ENCODE measurements around the gene TUBGCP3. TPM values are rescaled to one million over a fixed set of nuclear protein-coding genes. Genes with fewer than 3 reads are reported as not detected.

Gene TUBGCP3
- total RNA-seq, 1 donor from 2014 or later = 37.4 TPM

DNA sequence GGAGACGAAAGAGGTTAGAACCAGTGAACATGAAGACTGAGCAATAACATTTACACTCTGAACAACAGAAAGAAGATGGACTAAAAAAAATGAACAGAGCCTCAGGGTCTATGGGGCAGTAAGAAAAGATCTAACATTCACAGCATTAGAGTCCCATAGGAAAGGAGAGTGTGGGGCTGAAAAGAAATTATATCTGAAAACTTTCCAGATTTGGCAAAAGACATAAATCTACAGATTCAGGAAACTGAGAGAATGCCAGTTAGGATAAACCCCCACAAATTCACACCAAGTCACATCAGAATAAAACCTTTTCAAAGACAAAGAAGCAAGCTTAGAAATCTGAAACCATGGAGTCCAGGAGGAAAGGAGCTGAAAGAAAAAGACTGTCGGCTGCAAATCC, 20.3 kb upstream of the TUBGCP3 start:
- Mint-ChIP-seq H3K4me3 (no peak overlapping the region), H3K27me3 (ENCODE audit: low read depth) (peaks cover 26% of the 10 kb centered on the region), H3K27ac (no peak overlapping the region), H3K4me1 (peaks cover 17% of the 10 kb centered on the region), H3K36me3 (no peaks in the 10 kb centered on the region), H3K9me3 (no peaks in the 10 kb centered on the region)
- TF ChIP-seq, protein P1, sequence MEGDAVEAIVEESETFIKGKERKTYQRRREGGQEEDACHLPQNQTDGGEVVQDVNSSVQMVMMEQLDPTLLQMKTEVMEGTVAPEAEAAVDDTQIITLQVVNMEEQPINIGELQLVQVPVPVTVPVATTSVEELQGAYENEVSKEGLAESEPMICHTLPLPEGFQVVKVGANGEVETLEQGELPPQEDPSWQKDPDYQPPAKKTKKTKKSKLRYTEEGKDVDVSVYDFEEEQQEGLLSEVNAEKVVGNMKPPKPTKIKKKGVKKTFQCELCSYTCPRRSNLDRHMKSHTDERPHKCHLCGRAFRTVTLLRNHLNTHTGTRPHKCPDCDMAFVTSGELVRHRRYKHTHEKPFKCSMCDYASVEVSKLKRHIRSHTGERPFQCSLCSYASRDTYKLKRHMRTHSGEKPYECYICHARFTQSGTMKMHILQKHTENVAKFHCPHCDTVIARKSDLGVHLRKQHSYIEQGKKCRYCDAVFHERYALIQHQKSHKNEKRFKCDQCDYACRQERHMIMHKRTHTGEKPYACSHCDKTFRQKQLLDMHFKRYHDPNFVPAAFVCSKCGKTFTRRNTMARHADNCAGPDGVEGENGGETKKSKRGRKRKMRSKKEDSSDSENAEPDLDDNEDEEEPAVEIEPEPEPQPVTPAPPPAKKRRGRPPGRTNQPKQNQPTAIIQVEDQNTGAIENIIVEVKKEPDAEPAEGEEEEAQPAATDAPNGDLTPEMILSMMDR (IDR thresholded peaks at IDR 0.05; ENCODE audit: unreplicated experiment) = no peak
- DNase-seq (ENCODE audit: low spot score in 2 of 2, unreplicated experiment in 2 of 2) = no peak

DNA sequence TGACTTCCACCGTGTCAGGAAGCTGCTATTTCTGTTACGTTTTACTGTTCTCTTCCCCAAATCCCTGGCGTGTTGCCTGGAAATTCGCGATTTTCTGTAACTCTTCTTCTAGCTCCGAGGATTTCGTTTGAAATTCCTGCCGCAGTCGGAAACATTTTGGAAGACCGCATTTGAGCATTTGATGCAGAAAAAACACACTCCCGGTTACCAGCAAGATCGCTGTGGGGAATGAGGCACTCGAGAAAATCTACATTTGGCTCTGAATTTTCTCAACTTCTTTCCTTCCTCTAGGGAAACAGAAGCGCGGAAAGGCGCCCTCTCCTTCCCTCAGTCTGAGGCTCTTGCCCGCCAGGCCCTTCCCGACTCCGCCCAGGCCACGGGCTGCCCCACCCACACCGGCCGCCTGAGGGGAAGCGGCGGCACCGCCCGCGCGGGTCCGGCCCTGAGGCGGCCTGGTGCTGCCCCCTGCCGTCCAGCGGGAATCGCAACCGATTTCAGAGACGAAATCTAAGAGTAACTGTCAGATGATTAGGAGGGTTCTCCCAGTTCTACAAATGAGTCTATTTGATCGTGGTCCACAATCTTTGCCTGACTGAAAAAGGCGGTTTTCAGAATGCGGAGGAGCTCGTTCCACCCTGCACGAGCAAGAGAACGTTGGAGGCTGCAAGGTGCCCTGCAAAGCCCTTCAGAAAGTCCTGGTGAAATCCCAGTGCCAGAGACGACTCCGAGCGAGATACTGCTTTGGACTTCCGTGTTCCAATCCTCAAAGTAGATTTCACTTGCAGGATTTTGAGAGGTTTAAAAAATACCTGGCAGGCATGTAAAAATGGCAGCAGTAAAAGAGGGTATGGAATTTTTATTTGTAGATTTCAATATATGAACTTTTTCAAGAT, 18.4 kb upstream of the TUBGCP3 start:
- H3K27ac Mint-ChIP-seq = peak overlapping the region; percentile 82
- peaks cover 33% of the 10 kb centered on the region for H3K4me1 Mint-ChIP-seq
- H3K4me3 Mint-ChIP-seq = peak overlapping the region; percentile 70
- H3K36me3 Mint-ChIP-seq = no peaks in the 10 kb centered on the region
- TF ChIP-seq, protein P1 (IDR thresholded peaks at IDR 0.05; ENCODE audit: unreplicated experiment) = peak; percentile 86
- no peaks in the 10 kb centered on the region for H3K9me3 Mint-ChIP-seq
- DNase-seq (ENCODE audit: low spot score in 2 of 2, unreplicated experiment in 2 of 2) = peak; percentile 92 to 96
- H3K27me3 Mint-ChIP-seq (ENCODE audit: low read depth) = peaks cover 21% of the 10 kb centered on the region

DNA sequence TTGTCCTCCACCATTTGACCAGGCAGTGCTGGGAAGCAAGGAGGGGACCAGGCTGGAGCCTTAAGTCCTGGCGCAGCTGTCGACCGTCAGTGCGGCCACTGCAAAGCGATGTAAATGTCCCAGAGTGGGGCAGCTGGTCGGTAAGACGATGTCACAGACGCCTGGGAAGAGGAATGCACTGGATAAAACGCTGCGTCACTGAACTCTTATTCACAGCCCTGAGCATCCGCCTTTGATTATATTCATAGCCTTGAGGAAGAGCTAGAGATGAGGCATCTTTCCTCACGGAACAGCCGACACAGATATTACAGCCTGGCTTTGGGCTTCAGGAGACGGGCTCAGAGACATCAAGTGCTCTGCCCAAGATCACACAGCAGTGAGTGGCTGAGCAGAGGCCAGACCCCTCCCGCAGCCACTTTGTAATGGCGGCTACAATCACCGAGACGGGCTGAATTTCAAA, 17.6 kb upstream of the TUBGCP3 start:
- Mint-ChIP-seq H3K4me3 (peak overlapping the region; percentile 70), H3K36me3 (no peaks in the 10 kb centered on the region), H3K27ac (peak overlapping the region; percentile 82), H3K4me1 (peaks cover 33% of the 10 kb centered on the region), H3K9me3 (no peaks in the 10 kb centered on the region), H3K27me3 (ENCODE audit: low read depth) (peaks cover 17% of the 10 kb centered on the region)
- TF ChIP-seq, protein P1 (IDR thresholded peaks at IDR 0.05; ENCODE audit: unreplicated experiment) = no peak
- DNase-seq (ENCODE audit: low spot score in 2 of 2, unreplicated experiment in 2 of 2) = no peak

DNA sequence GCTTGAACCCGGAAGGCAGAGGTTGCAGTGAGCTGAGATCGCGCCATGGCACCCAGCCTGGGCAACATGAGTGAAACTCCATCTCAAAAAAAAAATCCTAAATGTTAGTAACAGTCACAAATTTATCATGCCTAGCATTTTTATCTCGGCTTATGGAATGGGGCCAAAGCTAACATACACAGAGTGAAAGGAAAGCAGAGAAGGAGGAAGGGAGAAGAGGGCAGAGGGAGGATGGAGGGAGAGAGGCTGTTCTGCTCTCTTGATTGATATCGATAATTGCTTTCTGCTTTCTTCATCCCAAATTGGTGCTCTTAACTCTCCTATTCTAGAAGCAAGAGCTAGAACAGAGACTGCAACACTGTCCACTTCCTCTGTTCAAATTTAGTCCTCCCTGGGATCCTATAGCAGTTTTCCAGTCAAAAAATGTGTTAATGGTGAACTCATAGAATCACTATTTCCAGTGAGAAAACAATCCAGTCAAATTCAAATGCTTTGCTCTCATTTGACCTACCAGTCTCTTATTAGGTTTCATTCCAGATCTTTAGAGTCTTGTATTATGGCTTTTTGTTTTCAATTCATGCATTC, 15.8 kb upstream of the TUBGCP3 start:
- Mint-ChIP-seq H3K4me1 (peaks cover 36% of the 10 kb centered on the region), H3K9me3 (no peaks in the 10 kb centered on the region), H3K36me3 (no peaks in the 10 kb centered on the region), H3K27ac (no peak overlapping the region), H3K27me3 (ENCODE audit: low read depth) (peaks cover 18% of the 10 kb centered on the region), H3K4me3 (no peak overlapping the region)
- DNase-seq (ENCODE audit: low spot score in 2 of 2, unreplicated experiment in 2 of 2) = no peak
- TF ChIP-seq, protein P1 (IDR thresholded peaks at IDR 0.05; ENCODE audit: unreplicated experiment) = no peak

DNA sequence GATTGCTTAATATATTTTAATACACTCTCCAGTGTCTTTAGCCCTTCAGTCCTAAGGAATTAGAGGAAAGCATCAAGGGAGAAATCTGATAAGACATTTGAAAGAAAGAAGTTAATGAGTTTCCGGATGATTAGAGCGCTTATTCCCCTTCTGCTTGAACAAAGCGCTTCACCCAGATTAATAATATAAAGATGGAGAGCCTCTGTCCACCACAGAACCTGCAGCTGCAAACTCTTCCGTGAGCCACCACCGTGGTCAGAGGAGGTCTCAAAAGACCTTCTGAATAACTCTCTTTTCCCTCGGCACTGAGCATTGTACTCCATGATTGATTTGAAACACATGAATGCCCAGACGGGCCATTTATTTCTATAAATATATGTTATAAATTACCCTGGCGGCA, 14.2 kb upstream of the TUBGCP3 start:
- H3K9me3 Mint-ChIP-seq = no peaks in the 10 kb centered on the region
- H3K27me3 Mint-ChIP-seq (ENCODE audit: low read depth) = peaks cover 17% of the 10 kb centered on the region
- no peak for DNase-seq (ENCODE audit: low spot score in 2 of 2, unreplicated experiment in 2 of 2)
- TF ChIP-seq, protein P1 (IDR thresholded peaks at IDR 0.05; ENCODE audit: unreplicated experiment) = no peak
- no peaks in the 10 kb centered on the region for H3K36me3 Mint-ChIP-seq
- H3K4me3 Mint-ChIP-seq = no peak overlapping the region
- no peak overlapping the region for H3K27ac Mint-ChIP-seq
- peaks cover 36% of the 10 kb centered on the region for H3K4me1 Mint-ChIP-seq

Data from mesothelial cell of epicardium (in vitro differentiated cells).